Measurements from ENCODE around the gene SMURF1. TPM values are rescaled to one million over a fixed set of nuclear protein-coding genes. Genes with fewer than 3 reads are reported as not detected.

SMURF1 gene
- total RNA-seq, 1 donor from 2014 or later: 44.7 TPM

DNA sequence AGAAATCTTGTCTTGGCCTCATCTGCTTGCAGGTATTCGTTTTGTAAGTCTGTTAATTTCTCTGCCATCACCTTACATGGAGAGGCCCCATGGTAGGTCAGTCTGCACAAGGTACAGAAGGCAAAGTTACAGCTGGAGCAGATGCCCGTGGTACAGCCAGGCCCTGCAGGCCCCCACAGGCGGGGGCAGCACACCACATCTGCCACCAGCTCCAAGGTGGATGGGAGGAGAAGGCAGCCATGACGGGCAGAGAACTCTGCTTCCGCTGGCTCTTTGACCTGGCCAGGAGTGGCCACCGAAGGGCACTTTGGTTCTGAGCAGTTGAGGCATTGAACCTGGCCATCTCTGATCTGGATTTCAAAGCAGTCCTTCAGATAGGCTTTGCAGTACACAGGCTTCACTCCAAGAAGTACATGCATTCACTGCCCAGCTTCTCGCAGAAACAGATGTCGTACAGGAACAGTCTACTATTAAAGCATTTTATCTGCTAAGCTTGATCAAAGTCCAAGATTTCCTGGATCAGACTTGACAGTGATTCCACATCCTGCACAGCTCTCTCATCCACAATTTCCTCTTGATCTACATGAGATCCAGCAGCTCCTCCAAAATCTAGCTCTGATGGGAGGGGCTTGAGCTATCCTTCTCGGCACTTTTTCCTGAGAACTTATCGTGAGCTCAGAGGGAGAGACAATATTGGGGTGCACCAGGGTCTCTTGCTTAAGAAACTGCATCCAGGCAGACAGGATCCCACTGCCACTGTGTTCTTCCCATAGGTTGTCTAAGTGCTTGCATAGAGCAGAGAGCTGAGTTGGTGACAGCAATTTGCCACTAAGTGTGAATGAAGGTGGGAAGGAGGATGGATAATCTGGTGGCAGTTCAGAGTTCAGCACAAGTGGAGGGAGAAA, 144.8 kb downstream of the SMURF1 start:
- Histone ChIP-seq H3K36me3 (ENCODE audit: insufficient read depth, low read length) (peaks cover 28% of the 10 kb centered on the region), H3K27me3 (ENCODE audit: insufficient read depth, low read length) (no peaks in the 10 kb centered on the region), H3K9me3 (ENCODE audit: insufficient read depth, low read depth, low read length) (no peaks in the 10 kb centered on the region), H3K27ac (ENCODE audit: low read depth, low read length) (no peak overlapping the region), H3K4me2 (ENCODE audit: low read length) (no peak overlapping the region), H3K9ac (ENCODE audit: low read length) (no peak overlapping the region), H2AFZ (ENCODE audit: low read depth, low read length) (no peak overlapping the region), H3K4me3 (ENCODE audit: insufficient read depth, low read depth, low read length) (no peak overlapping the region), H3K79me2 (ENCODE audit: insufficient read depth, low read length) (no peaks in the 10 kb centered on the region), H3K4me1 (ENCODE audit: insufficient read depth, low read length) (peaks cover 17% of the 10 kb centered on the region), H4K20me1 (ENCODE audit: insufficient read depth, low read length) (peaks cover 14% of the 10 kb centered on the region)
- Mint-ChIP-seq H3K27me3 (ENCODE audit: low read depth, unreplicated experiment) (no peaks in the 10 kb centered on the region), H3K27ac (ENCODE audit: unreplicated experiment) (no peak overlapping the region), H3K36me3 (ENCODE audit: low read depth, unreplicated experiment) (peaks cover 13% of the 10 kb centered on the region), H3K4me3 (ENCODE audit: unreplicated experiment) (no peak overlapping the region), H3K9me3 (ENCODE audit: unreplicated experiment) (no peaks in the 10 kb centered on the region), H3K4me1 (ENCODE audit: low read depth, unreplicated experiment) (peaks cover 21% of the 10 kb centered on the region)
- no peak for DNase-seq (ENCODE audit: low read depth)
- TF ChIP-seq, protein P1, sequence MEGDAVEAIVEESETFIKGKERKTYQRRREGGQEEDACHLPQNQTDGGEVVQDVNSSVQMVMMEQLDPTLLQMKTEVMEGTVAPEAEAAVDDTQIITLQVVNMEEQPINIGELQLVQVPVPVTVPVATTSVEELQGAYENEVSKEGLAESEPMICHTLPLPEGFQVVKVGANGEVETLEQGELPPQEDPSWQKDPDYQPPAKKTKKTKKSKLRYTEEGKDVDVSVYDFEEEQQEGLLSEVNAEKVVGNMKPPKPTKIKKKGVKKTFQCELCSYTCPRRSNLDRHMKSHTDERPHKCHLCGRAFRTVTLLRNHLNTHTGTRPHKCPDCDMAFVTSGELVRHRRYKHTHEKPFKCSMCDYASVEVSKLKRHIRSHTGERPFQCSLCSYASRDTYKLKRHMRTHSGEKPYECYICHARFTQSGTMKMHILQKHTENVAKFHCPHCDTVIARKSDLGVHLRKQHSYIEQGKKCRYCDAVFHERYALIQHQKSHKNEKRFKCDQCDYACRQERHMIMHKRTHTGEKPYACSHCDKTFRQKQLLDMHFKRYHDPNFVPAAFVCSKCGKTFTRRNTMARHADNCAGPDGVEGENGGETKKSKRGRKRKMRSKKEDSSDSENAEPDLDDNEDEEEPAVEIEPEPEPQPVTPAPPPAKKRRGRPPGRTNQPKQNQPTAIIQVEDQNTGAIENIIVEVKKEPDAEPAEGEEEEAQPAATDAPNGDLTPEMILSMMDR (IDR thresholded peaks at IDR 0.05; ENCODE audit: insufficient read depth, low read depth, low read length): no peak
- TF ChIP-seq EZH2 (IDR thresholded peaks at IDR 0.05; ENCODE audit: insufficient read depth, low read length): no peak
- FAIRE-seq: no peak

DNA sequence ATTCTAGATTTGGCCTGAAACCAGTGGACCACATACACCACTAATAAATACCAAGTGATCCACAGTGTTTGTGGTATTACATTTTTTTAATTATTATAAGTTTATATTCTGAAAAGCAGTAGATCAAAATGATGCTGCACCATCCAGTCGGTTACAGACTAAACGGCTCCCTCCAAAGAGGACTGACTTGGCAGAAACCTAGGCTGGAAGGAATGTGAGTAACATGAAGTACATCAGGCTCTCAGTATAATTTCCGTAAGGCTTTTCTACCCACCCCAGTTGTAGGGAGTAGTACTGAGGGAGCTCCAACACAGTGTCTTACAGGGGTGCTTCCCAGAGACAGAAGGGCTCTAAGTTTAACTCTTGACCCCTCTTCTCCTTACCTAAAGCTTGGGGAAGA, 146.1 kb downstream of the SMURF1 start:
- H3K9ac ChIP-seq (ENCODE audit: low read length): no peak overlapping the region
- no peak overlapping the region for H3K27ac ChIP-seq (ENCODE audit: low read depth, low read length)
- H3K4me1 ChIP-seq (ENCODE audit: insufficient read depth, low read length): peaks cover 17% of the 10 kb centered on the region
- DNase-seq (ENCODE audit: low read depth) (no peak), FAIRE-seq (no peak)
- H3K4me2 ChIP-seq (ENCODE audit: low read length): no peak overlapping the region
- Mint-ChIP-seq H3K27me3 (ENCODE audit: low read depth, unreplicated experiment) (no peaks in the 10 kb centered on the region), H3K27ac (ENCODE audit: unreplicated experiment) (no peak overlapping the region), H3K36me3 (ENCODE audit: low read depth, unreplicated experiment) (peaks cover 12% of the 10 kb centered on the region), H3K4me3 (ENCODE audit: unreplicated experiment) (no peak overlapping the region), H3K9me3 (ENCODE audit: unreplicated experiment) (no peaks in the 10 kb centered on the region), H3K4me1 (ENCODE audit: low read depth, unreplicated experiment) (peaks cover 19% of the 10 kb centered on the region)
- H3K27me3 ChIP-seq (ENCODE audit: insufficient read depth, low read length): no peaks in the 10 kb centered on the region
- peaks cover 35% of the 10 kb centered on the region for H3K36me3 ChIP-seq (ENCODE audit: insufficient read depth, low read length)
- no peaks in the 10 kb centered on the region for H3K79me2 ChIP-seq (ENCODE audit: insufficient read depth, low read length)
- peaks cover 14% of the 10 kb centered on the region for H4K20me1 ChIP-seq (ENCODE audit: insufficient read depth, low read length)
- no peak overlapping the region for H3K4me3 ChIP-seq (ENCODE audit: insufficient read depth, low read depth, low read length)
- TF ChIP-seq, protein P1 (IDR thresholded peaks at IDR 0.05; ENCODE audit: insufficient read depth, low read depth, low read length): no peak
- no peak for TF ChIP-seq EZH2 (IDR thresholded peaks at IDR 0.05; ENCODE audit: insufficient read depth, low read length)
- no peak overlapping the region for H2AFZ ChIP-seq (ENCODE audit: low read depth, low read length)
- H3K9me3 ChIP-seq (ENCODE audit: insufficient read depth, low read depth, low read length): no peaks in the 10 kb centered on the region

DNA sequence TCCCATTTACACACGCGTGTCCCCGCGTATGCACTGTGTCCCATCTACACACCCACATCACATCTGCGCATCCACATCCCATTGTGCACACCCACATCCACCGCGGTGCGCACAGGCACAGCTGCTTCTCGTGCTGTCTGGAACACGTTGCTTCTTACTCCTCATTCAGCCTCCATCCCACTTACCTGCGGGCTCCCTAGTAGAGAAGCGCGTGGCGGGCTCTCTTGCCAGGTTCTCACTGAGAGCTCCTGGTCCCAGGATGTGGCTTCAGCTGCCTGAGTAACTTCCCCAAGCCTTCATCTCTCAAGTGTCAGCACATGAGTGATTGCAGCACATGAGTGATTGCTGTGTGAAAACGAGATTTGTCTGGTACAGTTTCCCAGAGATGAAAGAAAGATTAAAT, 147.8 kb downstream of the SMURF1 start:
- H3K27me3 ChIP-seq (ENCODE audit: insufficient read depth, low read length): no peaks in the 10 kb centered on the region
- Mint-ChIP-seq H3K4me1 (ENCODE audit: low read depth, unreplicated experiment) (peaks cover 4% of the 10 kb centered on the region), H3K27me3 (ENCODE audit: low read depth, unreplicated experiment) (no peaks in the 10 kb centered on the region), H3K36me3 (ENCODE audit: low read depth, unreplicated experiment) (peaks cover 21% of the 10 kb centered on the region), H3K27ac (ENCODE audit: unreplicated experiment) (no peak overlapping the region), H3K9me3 (ENCODE audit: unreplicated experiment) (no peaks in the 10 kb centered on the region), H3K4me3 (ENCODE audit: unreplicated experiment) (no peak overlapping the region)
- peaks cover 11% of the 10 kb centered on the region for H3K4me1 ChIP-seq (ENCODE audit: insufficient read depth, low read length)
- DNase-seq (ENCODE audit: low read depth): no peak
- no peak overlapping the region for H3K27ac ChIP-seq (ENCODE audit: low read depth, low read length)
- peaks cover 6% of the 10 kb centered on the region for H4K20me1 ChIP-seq (ENCODE audit: insufficient read depth, low read length)
- no peaks in the 10 kb centered on the region for H3K9me3 ChIP-seq (ENCODE audit: insufficient read depth, low read depth, low read length)
- TF ChIP-seq, protein P1 (IDR thresholded peaks at IDR 0.05; ENCODE audit: insufficient read depth, low read depth, low read length): no peak
- no peak for TF ChIP-seq EZH2 (IDR thresholded peaks at IDR 0.05; ENCODE audit: insufficient read depth, low read length)
- no peaks in the 10 kb centered on the region for H3K79me2 ChIP-seq (ENCODE audit: insufficient read depth, low read length)
- no peak overlapping the region for H3K4me3 ChIP-seq (ENCODE audit: insufficient read depth, low read depth, low read length)
- no peak for FAIRE-seq
- no peak overlapping the region for H3K9ac ChIP-seq (ENCODE audit: low read length)
- H3K36me3 ChIP-seq (ENCODE audit: insufficient read depth, low read length): peaks cover 48% of the 10 kb centered on the region
- H2AFZ ChIP-seq (ENCODE audit: low read depth, low read length): no peak overlapping the region
- H3K4me2 ChIP-seq (ENCODE audit: low read length): no peak overlapping the region
